Activated CD8-positive, alpha-beta memory T cell treated with anti-CD3 and anti-CD28 coated beads, Interleukin-2, amount 10 ng/mL, durations not matched to agents 7 days and 5 days (primary cell): ENCODE measurements around the gene SVOPL. TPM values are rescaled to one million over a fixed set of nuclear protein-coding genes. Genes with fewer than 3 reads are reported as not detected.
"Not testable (repeated sequence)": the region's sequence is repeated elsewhere in the genome, so short reads cannot be mapped to it uniquely, and the experiment has no call there.

Experiments used
- ATAC-seq: fragments of 150-1000 bp; cut with Tn5 transposase; one replicate; pipeline ENCODE4 v1.10.0; 2021; ENCODE audit warnings: moderate library complexity
- CTCF ChIA-PET: fragments of 350-600 bp; sonication (Branson Sonifier 250); formaldehyde crosslinking; loops from one replicate; lab custom pipeline; 2021; ENCODE audit warnings: antibody characterized with exemption; lab: Charles Lee
- DNase-seq: peaks from one replicate; pipeline ENCODE4 v3.0.0-alpha.2; 2020
- H3K27ac Mint-ChIP-seq: one replicate; pipeline ENCODE4 v1.8.0; 2021; ENCODE audit warnings: mild to moderate bottlenecking, mixed read lengths
- H3K27me3 Mint-ChIP-seq: one replicate; pipeline ENCODE4 v1.8.0; 2021; ENCODE audit warnings: mixed read lengths
- H3K36me3 Mint-ChIP-seq: one replicate; pipeline ENCODE4 v1.8.0; 2021; ENCODE audit warnings: mild to moderate bottlenecking, mixed read lengths
- H3K4me1 Mint-ChIP-seq: one replicate; pipeline ENCODE4 v1.8.0; 2021; ENCODE audit warnings: mixed read lengths
- H3K4me3 Mint-ChIP-seq: one replicate; pipeline ENCODE4 v1.8.0; 2021; ENCODE audit warnings: mild to moderate bottlenecking, moderate library complexity, mixed read lengths
- H3K9me3 Mint-ChIP-seq: one replicate; pipeline ENCODE4 v1.8.0; 2022; ENCODE audit warnings: low read depth, mixed read lengths
- total RNA-seq, 2 experiments: library from RNA; stranded (reverse); gene quantifications; one replicate each; pipeline ENCODE4 v1.2.3, GENCODE V29; 2021

SVOPL gene, protein sequence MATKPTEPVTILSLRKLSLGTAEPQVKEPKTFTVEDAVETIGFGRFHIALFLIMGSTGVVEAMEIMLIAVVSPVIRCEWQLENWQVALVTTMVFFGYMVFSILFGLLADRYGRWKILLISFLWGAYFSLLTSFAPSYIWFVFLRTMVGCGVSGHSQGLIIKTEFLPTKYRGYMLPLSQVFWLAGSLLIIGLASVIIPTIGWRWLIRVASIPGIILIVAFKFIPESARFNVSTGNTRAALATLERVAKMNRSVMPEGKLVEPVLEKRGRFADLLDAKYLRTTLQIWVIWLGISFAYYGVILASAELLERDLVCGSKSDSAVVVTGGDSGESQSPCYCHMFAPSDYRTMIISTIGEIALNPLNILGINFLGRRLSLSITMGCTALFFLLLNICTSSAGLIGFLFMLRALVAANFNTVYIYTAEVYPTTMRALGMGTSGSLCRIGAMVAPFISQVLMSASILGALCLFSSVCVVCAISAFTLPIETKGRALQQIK
- not detected for total RNA-seq

DNA sequence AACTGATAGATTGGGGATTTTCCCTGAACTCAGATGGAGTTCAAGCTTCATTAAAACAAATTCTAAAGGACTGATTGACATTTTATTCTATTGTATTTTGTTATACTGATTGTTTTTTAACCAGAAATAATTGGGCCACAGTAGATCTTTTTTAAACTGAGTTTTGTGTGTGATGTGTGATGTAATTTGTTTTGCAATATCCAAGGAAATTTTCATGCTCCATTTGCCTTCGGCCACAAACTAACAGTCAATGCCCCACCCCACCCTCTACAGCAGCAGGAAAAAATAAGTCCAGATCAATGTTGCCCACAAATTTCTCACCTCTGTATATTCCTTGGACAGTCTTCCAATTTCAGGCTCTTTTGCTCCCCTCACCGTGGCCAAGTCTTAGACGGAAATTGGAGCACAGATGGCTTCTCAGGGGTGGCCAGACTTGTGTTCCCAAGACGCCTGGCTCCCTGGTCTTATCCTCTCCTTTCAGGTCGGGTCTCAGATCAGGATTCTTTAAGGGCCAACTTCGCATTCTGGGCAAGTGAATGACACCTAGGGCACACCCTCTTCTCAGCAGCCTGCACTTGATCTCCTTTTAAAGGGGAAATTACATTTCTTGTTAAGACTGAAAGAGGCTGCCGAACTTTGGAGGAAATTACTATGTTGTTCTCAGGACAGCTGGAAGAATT, at the start of gene SVOPL:
TSS of gene SVOPL (minus strand) at position 506 of the 680 bp plus-strand sequence. CDS start 22,317 bp downstream, outside the sequence.
- Mint-ChIP-seq H3K36me3 (no peaks in the 10 kb centered on the region), H3K9me3 (no peaks in the 10 kb centered on the region), H3K27me3 (peaks cover 3% of the 10 kb centered on the region), H3K4me1 (no peaks in the 10 kb centered on the region), H3K27ac (no peak within 1 kb of the TSS), H3K4me3 (no peak within 1 kb of the TSS)
- ATAC-seq, result no peak
- CTCF ChIA-PET, result no interaction called here
- DNase-seq, result no peak

DNA sequence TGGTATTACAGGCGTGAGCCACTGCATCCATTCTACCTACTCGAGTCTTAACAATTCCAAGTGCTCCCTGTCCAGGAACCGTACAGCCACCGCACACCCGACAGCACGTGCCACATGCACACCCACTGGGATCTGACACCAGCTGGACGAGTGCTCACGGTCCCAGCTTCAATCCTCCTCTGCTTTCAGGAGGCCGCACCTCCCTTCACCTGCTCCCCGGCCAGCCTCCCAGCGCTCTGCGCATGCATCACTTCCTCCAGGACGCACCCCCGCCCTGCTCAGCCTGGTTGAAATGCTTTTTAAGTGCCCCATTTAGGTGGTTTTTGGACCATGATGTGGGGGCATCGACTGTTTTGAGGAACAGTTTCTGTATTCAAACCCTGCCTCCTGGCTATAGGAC, 49.3 kb upstream of the SVOPL start:
- DNase-seq, result no peak
- no peak for ATAC-seq
- CTCF ChIA-PET, result interaction anchor here (5.7 kb wide), 1 partner anchor 12 kb away, joined by 32 read pairs; no protein-coding TSS in a partner anchor
- H3K4me1 Mint-ChIP-seq, result peaks cover 61% of the 10 kb centered on the region
- H3K4me3 Mint-ChIP-seq, result no peak overlapping the region
- no peaks in the 10 kb centered on the region for H3K27me3 Mint-ChIP-seq
- no peaks in the 10 kb centered on the region for H3K36me3 Mint-ChIP-seq
- no peaks in the 10 kb centered on the region for H3K9me3 Mint-ChIP-seq
- no peak overlapping the region for H3K27ac Mint-ChIP-seq

DNA sequence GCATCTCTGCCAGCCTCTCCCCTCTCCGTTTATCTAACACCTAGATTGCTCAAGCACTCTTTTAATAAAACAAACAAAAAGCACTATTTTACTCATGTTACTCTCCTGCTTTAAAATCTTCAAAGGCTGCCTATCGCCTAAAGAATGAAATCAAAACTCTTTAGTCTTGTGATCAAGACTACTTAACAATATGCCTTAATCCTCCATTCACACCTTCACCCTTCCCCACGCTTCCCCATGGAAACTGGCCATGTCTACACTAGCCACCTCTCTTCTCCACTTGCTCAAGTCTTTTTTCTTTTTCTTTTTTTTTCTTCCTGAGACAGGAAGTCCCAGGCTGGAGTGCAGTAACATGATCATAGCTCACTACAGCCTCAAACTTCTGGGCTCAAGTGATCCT, 48.8 kb upstream of the SVOPL start:
- CTCF ChIA-PET, result interaction anchor here (5.7 kb wide), 1 partner anchor 11 kb away, joined by 32 read pairs; no protein-coding TSS in a partner anchor
- H3K27me3 Mint-ChIP-seq, result no peaks in the 10 kb centered on the region
- no peak for DNase-seq
- no peaks in the 10 kb centered on the region for H3K36me3 Mint-ChIP-seq
- no peak overlapping the region for H3K27ac Mint-ChIP-seq
- no peak overlapping the region for H3K4me3 Mint-ChIP-seq
- H3K9me3 Mint-ChIP-seq, result no peaks in the 10 kb centered on the region
- peaks cover 66% of the 10 kb centered on the region for H3K4me1 Mint-ChIP-seq
- no peak for ATAC-seq

DNA sequence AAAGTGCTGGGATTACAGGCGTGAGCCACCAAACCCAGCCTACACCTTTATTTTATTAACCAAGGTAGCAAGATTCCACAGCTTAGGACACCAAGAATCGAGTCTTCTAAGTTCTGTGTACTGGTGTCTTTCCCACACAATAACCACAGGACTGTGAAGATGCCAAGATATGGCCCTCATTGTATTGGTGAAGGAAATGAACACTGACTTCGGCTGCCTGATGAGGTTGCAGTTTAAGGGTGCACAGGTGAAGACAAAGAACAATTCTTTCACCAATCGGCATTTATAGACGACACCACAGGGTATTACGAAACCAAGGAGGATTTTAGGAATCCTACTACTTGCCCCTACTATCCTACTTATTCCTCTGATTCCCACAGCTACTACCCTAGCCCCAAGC, 47.5 kb upstream of the SVOPL start:
- H3K36me3 Mint-ChIP-seq, result no peaks in the 10 kb centered on the region
- peaks cover 64% of the 10 kb centered on the region for H3K4me1 Mint-ChIP-seq
- no peaks in the 10 kb centered on the region for H3K9me3 Mint-ChIP-seq
- CTCF ChIA-PET, result interaction anchor here (0.8 to 5.7 kb wide), 2 partner anchors 10 to 588 kb away, joined by 3 to 32 read pairs; no protein-coding TSS in a partner anchor
- H3K27ac Mint-ChIP-seq, result no peak overlapping the region
- H3K4me3 Mint-ChIP-seq, result no peak overlapping the region
- DNase-seq (no peak), ATAC-seq (no peak)
- no peaks in the 10 kb centered on the region for H3K27me3 Mint-ChIP-seq

DNA sequence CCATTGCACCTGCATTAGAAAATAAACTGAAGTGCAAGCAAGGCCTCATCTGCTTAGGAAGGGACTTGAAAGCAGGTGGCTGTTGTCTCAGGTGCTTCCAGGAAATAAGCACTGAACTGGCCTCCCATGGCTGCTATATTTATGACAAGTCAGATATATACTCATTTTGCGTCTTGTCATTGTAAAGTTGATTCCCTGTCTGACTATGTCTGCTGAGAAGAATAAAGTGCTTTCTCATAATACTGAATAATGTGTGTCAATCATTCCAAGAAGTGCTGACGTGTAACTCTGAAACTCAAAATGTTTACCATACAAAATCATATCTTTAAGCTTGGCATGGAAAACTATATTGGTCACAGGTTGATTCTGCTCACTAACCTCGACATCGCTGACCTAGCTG, 44.9 kb upstream of the SVOPL start:
- H3K9me3 Mint-ChIP-seq, result no peaks in the 10 kb centered on the region
- peak; percentile 83 for ATAC-seq
- no peaks in the 10 kb centered on the region for H3K27me3 Mint-ChIP-seq
- H3K4me3 Mint-ChIP-seq, result no peak overlapping the region
- H3K36me3 Mint-ChIP-seq, result no peaks in the 10 kb centered on the region
- DNase-seq, result peak; percentile 56
- H3K27ac Mint-ChIP-seq, result peak overlapping the region; percentile 29
- CTCF ChIA-PET, result interaction anchor here (1.0 kb wide), 1 partner anchor 12 kb away, joined by 3 read pairs; no protein-coding TSS in a partner anchor
- peaks cover 39% of the 10 kb centered on the region for H3K4me1 Mint-ChIP-seq

DNA sequence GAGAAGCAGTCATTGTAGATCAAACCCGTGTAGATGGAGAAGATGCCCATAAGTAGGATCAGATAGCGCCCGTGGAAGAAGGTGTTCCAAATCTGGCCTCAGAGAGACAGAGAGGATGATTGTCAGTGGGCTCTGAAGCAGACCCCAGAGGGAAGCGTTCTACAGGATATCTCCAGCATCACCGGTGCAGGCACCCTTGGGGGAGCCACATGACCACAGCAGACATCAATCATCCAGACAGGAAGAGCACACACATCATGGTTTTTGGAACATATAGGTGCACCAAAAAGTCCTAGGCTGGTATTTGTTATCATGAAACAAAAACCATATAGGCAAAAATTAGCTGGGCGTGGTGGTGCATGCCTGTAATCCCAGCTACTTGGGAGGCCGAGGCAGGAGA, 44.0 kb upstream of the SVOPL start:
- CTCF ChIA-PET, result interaction anchor here (1.0 kb wide), 1 partner anchor 11 kb away, joined by 3 read pairs; no protein-coding TSS in a partner anchor
- Mint-ChIP-seq H3K27me3 (no peaks in the 10 kb centered on the region), H3K4me1 (peaks cover 31% of the 10 kb centered on the region), H3K9me3 (no peaks in the 10 kb centered on the region), H3K27ac (no peak overlapping the region), H3K4me3 (no peak overlapping the region), H3K36me3 (no peaks in the 10 kb centered on the region)
- ATAC-seq (no peak), DNase-seq (peak; percentile 47)

DNA sequence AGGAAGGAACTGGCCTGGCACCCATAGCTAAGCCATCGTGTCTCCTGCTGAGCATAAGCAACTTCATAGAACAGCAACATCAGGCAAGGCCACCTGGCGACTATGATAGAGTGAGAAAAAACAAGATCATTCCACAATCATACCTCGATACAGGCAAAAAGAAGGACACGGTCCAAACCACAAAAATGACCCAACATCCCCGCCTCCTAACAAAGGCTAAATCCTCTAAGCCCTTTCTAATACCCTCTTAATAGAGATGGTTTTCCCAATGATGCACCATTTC, 40.2 kb upstream of the SVOPL start:
- DNase-seq, result no peak
- Mint-ChIP-seq H3K27me3 (no peaks in the 10 kb centered on the region), H3K9me3 (no peaks in the 10 kb centered on the region), H3K36me3 (no peaks in the 10 kb centered on the region), H3K4me1 (peaks cover 23% of the 10 kb centered on the region), H3K27ac (no peak overlapping the region), H3K4me3 (no peak overlapping the region)
- CTCF ChIA-PET, result interaction anchor here (1.4 kb wide), 1 partner anchor 837 kb away, joined by 3 read pairs; no protein-coding TSS in a partner anchor
- ATAC-seq, result no peak

DNA sequence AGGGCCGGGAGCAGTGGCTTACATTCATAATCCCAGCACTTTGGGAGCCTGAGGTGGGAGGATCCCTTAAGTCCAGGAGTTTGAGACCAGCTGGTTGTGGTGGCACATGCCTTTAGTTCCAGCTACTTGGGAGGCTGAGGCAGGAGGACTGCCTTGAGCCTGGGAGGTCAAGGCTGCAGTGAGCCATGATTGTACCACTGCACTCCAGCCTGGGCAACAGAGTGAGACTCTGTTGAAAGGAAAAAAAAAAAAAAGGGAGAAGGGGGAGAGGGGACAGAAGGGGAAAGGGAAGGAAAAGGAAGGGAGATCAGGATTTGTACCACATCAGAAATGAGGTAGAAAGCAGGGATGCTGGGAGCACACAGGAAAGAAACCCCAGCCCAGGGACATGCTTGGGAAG, 38.7 kb upstream of the SVOPL start:
- Mint-ChIP-seq H3K27me3 (no peaks in the 10 kb centered on the region), H3K9me3 (no peaks in the 10 kb centered on the region), H3K27ac (no peak overlapping the region), H3K4me3 (no peak overlapping the region), H3K4me1 (peaks cover 11% of the 10 kb centered on the region), H3K36me3 (no peaks in the 10 kb centered on the region)
- CTCF ChIA-PET, result interaction anchor here (1.4 to 3.5 kb wide), 8 partner anchors 11 to 836 kb away, joined by 3 to 37 read pairs (median 7); no protein-coding TSS in a partner anchor
- DNase-seq, result no peak
- ATAC-seq, result no peak

DNA sequence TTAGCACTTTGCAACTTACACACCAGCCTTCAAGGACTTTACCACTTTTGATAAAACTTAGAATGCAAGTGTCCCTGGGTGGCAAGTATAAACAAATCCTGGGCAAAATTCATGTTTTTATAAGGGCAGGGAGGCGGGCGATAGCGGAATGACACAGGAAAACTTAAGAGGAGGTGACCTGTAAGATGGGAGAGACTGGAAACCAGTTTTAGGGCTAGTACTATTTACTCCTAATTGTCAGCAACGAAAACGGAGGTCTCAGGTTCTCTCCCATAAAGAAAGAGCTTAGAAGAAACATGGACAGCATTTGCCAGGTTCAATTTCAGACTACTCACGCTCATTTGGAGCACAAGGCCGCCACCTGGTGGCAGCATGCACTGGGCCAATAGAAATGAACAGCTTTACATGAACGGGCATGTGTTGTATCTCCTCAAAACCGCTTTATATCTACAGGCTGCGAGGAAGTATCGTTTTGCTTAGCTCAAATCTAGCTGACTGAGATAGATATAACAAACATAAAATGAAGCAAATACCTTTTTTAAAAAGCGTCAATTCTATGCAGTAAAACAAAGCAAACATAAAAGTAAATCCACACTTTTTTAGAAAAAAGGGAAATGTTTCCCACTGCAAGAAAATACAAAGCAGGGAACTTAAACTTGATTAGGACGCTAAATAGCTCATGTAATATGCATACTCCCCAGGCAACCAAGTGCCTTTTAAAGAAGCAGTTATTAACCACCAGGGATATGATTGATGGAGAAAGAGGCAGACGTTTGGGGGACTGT, 37.6 kb upstream of the SVOPL start:
- Mint-ChIP-seq H3K9me3 (no peaks in the 10 kb centered on the region), H3K36me3 (no peaks in the 10 kb centered on the region), H3K27me3 (no peaks in the 10 kb centered on the region), H3K27ac (no peak overlapping the region), H3K4me3 (no peak overlapping the region), H3K4me1 (peaks cover 10% of the 10 kb centered on the region)
- peak; percentile 94 for ATAC-seq
- DNase-seq, result peak; percentile 87
- CTCF ChIA-PET, result interaction anchor here (0.6 to 3.5 kb wide), 38 partner anchors 10 to 836 kb away, joined by 3 to 37 read pairs (median 4); partner anchors contain the start of genes CREB3L2 and TRIM24

DNA sequence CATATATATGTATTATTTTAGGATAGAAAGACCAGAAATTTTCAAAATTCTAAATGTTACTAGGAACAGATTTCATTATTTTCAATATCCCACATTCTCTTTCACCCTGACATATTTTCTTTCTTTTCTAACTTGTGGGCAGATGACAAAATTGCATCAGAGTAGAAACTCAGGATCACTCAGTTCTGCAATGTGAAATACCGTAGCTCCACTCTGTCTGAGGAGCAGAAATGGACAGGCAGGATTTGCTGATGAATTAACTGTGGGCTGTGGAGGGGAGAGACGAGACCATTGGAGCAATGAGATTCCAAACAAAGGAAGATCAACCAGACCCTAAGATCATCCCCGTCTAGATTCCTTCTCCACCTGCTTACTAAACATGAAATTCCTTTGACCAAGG, 37.0 kb upstream of the SVOPL start:
- DNase-seq, result no peak
- Mint-ChIP-seq H3K36me3 (no peaks in the 10 kb centered on the region), H3K27me3 (no peaks in the 10 kb centered on the region), H3K27ac (no peak overlapping the region), H3K9me3 (no peaks in the 10 kb centered on the region), H3K4me1 (peaks cover 10% of the 10 kb centered on the region), H3K4me3 (no peak overlapping the region)
- ATAC-seq, result no peak
- CTCF ChIA-PET, result interaction anchor here (0.6 to 3.5 kb wide), 32 partner anchors 9 to 835 kb away, joined by 3 to 37 read pairs (median 4); partner anchors contain the start of genes CREB3L2 and TRIM24

DNA sequence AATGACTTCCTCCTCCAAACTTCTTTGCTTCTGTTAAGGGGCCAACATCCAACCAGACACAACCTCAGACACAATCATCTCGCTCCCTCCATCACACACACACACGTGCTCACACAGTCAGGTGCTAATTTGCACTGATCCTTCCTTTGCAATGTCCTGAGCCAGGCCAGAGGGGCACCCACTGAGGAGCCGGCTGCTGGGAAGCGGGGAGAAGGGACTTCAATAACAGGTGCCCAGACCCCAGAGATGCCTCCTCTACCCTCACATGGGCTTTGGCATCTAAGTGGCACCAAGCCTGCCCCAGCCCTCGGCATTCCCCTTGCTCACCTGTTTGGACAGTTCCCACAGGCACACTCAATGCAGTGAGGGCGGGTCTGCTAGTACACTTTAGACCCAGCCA, 34.2 kb upstream of the SVOPL start:
- H3K9me3 Mint-ChIP-seq, result no peaks in the 10 kb centered on the region
- DNase-seq, result no peak
- CTCF ChIA-PET, result no interaction called here
- H3K27me3 Mint-ChIP-seq, result no peaks in the 10 kb centered on the region
- no peak overlapping the region for H3K4me3 Mint-ChIP-seq
- peaks cover 10% of the 10 kb centered on the region for H3K4me1 Mint-ChIP-seq
- H3K27ac Mint-ChIP-seq, result no peak overlapping the region
- H3K36me3 Mint-ChIP-seq, result no peaks in the 10 kb centered on the region
- ATAC-seq, result no peak

DNA sequence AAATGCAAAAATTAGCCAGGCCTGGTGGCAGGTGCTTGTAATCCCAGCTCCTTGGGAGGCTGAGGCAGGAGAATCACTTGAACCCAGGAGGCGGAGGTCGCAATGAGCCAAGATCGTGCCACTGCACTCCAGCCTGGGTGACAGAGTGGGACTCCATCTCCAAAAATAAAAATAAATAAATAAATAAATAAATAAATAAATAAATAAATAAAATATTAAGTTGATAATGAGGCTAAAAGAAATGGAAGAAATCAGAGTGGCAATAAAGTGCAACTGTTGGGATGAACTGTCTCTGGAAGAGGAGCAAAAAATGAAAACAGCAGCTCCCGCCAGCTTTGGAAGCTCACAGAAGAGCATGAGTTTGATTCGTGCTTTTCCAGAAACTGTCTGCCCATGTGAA, 30.6 kb upstream of the SVOPL start:
- H3K27ac Mint-ChIP-seq, CTCF ChIA-PET, H3K4me3 Mint-ChIP-seq, H3K9me3 Mint-ChIP-seq, H3K36me3 Mint-ChIP-seq, ATAC-seq, H3K27me3 Mint-ChIP-seq, DNase-seq, H3K4me1 Mint-ChIP-seq: not testable (repeated sequence)

DNA sequence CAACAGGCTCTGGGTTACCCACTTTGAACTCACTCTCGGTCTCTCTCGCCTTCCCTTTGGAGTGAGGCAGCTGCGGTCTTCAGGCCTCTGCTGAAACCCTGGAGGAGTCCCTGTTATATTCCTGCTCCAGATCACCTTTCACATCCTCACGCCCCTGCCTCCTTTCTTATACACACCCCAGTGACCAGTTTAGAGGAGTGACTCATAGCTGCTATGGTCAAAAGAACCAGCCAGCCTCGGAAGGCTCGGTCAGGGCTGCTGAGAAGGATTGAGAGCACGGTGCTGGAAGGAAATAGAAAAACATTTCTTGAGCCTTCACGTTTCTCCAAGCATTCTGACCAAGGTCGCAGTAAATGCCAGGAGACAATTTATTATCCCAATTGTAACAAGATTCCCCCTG, 28.3 kb upstream of the SVOPL start:
- no peaks in the 10 kb centered on the region for H3K27me3 Mint-ChIP-seq
- H3K9me3 Mint-ChIP-seq, result no peaks in the 10 kb centered on the region
- CTCF ChIA-PET, result interaction anchor here (0.9 kb wide), 1 partner anchor 9 kb away, joined by 3 read pairs; no protein-coding TSS in a partner anchor
- H3K4me3 Mint-ChIP-seq, result no peak overlapping the region
- H3K27ac Mint-ChIP-seq, result no peak overlapping the region
- DNase-seq (no peak), ATAC-seq (no peak)
- H3K36me3 Mint-ChIP-seq, result no peaks in the 10 kb centered on the region
- no peaks in the 10 kb centered on the region for H3K4me1 Mint-ChIP-seq
